Coronary artery (tissue), 2 donors: ENCODE results near the gene NR2F1-AS1.

Experiments used
- DNase-seq: peaks from one replicate; pipeline ENCODE4 v3.0.0-alpha.2; 2017; ENCODE audit warnings: low spot score
- H3K27ac ChIP-seq, 2 donors: fragments of 200-600 bp; sonication (generic); one replicate each; pipeline ENCODE4 v1.5.1; 2016 to 2019
- H3K4me3 ChIP-seq: fragments of 200-600 bp; sonication (generic); 2 replicates; pipeline ENCODE4 v1.5.1; 2016; ENCODE audit warnings: mild to moderate bottlenecking, moderate library complexity
- TF ChIP-seq, protein P1 (sequence below): fragments of 200-600 bp; sonication (generic); IDR thresholded peaks from one replicate; pipeline ENCODE4 v1.5.1; 2019; ENCODE audit warnings: antibody characterized with exemption

NR2F1-AS1 gene

GRCh38 chr5:93592883-93593282 is 11.9 kb upstream of the NR2F1-AS1 start:
- no peak for DNase-seq
- Histone ChIP-seq H3K27ac (no peak overlapping the region), H3K4me3 (no peak overlapping the region)
- TF ChIP-seq, protein P1, sequence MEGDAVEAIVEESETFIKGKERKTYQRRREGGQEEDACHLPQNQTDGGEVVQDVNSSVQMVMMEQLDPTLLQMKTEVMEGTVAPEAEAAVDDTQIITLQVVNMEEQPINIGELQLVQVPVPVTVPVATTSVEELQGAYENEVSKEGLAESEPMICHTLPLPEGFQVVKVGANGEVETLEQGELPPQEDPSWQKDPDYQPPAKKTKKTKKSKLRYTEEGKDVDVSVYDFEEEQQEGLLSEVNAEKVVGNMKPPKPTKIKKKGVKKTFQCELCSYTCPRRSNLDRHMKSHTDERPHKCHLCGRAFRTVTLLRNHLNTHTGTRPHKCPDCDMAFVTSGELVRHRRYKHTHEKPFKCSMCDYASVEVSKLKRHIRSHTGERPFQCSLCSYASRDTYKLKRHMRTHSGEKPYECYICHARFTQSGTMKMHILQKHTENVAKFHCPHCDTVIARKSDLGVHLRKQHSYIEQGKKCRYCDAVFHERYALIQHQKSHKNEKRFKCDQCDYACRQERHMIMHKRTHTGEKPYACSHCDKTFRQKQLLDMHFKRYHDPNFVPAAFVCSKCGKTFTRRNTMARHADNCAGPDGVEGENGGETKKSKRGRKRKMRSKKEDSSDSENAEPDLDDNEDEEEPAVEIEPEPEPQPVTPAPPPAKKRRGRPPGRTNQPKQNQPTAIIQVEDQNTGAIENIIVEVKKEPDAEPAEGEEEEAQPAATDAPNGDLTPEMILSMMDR = no peak

GRCh38 chr5:93591323-93591945 is 10.4 kb upstream of the NR2F1-AS1 start:
- TF ChIP-seq, protein P1 = no peak
- H3K27ac ChIP-seq = no peak overlapping the region
- H3K4me3 ChIP-seq = no peak overlapping the region
- DNase-seq = no peak

DNA sequence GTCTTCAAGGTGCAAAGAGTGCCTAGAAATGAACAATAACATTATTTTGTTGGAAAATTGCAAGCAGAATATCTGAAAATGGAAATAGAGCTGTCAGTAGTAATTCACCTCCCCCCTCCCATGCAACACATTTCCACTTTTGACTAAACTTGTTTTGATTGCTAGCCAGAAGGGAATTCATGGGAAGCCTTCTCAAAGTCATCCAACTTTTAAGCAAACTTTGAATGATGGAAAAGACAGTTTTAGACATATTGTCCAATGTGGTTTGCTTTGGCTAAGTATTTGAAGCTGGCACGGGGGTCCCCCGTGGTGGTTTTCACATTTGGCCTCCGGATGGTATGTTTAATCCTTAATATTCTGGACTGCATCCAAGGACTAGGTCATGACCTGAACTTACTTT is 9.5 kb upstream of the NR2F1-AS1 start:
- TF ChIP-seq, protein P1 = no peak
- H3K27ac ChIP-seq = no peak overlapping the region
- no peak overlapping the region for H3K4me3 ChIP-seq
- DNase-seq = no peak

- no peak for DNase-seq
- H3K27ac ChIP-seq = no peak overlapping the region
- no peak overlapping the region for H3K4me3 ChIP-seq
- TF ChIP-seq, protein P1 = no peak
Observed at GRCh38 chr5:93589829-93590215, 8.8 kb upstream of the NR2F1-AS1 start.

- Histone ChIP-seq H3K4me3 (no peak overlapping the region), H3K27ac (no peak overlapping the region)
- no peak for DNase-seq
- TF ChIP-seq, protein P1 = no peak
Observed at GRCh38 chr5:93589152-93589828, 8.3 kb upstream of the NR2F1-AS1 start.

GRCh38 chr5:93588352-93589151 is 7.5 kb upstream of the NR2F1-AS1 start:
- TF ChIP-seq, protein P1 = no peak
- peak overlapping the region; percentile 38 for H3K4me3 ChIP-seq
- H3K27ac ChIP-seq = no peak overlapping the region
- DNase-seq = no peak
